T-helper 2 cell treated with Interferon-gamma antibody and Interleukin-4, amounts not matched to agents 100 ng/mL and 5 ng/mL, for 36 hours (primary cell): ENCODE data around the gene FASTK. TPM values are rescaled to one million over a fixed set of nuclear protein-coding genes. Genes with fewer than 3 reads are reported as not detected.
"Not testable (repeated sequence)": the region's sequence is repeated elsewhere in the genome, so short reads cannot be mapped to it uniquely, and the experiment has no call there.

Experiments
- intact Hi-C: fragments of 100-400 bp; cut with micrococcal nuclease; formaldehyde crosslinking; loops from one replicate; pipeline ENCODE4 v1.15.1; 2023
- total RNA-seq: library from RNA; stranded (reverse); gene quantifications from 2 replicates; pipeline ENCODE4 v1.2.3, GENCODE V29; 2022

The FASTK gene
- total RNA-seq, 1 donor from 2014 or later: 89.3 TPM

DNA sequence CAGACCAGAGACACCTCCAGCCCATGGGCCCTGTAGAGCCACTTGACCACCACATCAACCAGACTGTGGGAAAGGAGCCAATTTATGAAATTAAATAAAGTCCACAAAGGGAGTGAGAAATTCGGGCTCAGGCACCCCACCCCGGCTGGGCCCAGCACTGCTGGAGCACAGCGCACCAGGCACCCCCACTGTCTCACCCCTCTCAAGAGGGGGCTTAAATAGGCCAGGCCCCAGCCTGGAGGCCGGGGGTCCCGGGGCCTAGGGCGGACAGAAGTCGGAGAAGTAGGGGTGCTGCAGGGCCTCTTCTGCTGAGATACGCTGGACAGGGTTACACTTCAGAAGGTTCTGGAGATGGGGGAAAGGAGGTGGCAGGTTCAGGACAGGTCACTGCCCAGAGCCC, 26.9 kb downstream of the FASTK start:
- intact Hi-C loops: no loop called here

DNA sequence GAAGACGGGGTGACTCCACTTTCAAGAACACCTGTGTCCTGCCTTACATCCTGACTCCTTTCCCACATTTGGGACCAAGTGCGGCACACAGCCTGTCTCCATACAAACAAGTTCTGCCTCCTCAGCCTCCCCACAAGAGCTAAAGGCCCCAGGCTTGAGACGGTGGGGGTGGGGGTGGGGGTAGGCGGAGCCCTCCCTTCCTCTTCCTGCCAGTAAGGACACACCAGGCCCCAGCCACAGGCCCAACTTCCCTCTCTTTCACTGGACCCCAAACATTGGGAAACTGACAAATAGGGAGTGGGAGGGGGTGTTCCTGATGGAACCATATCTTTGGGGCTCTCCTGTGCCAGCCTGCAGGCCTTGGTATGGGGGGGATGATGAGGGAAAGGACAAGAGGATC, 27.5 kb downstream of the FASTK start:
- intact Hi-C loops: no loop called here

DNA sequence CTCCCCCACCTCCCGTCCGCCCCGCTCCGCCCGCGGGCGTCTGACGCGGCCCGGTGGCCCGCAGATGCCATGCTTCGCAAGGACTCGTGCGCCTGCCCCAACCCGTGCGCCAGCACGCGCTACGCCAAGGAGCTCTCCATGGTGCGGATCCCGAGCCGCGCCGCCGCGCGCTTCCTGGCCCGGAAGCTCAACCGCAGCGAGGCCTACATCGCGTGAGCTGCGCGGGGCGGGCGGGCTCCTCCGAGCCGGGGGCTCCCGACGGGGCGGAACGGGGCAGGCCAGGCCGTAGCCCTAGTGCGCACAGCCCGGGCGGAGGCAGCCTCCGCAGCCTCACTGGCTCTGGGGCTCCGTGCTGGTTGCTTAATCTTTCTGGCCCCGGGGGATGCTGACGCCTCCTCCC, 29.5 kb downstream of the FASTK start:
- intact Hi-C loops: no loop called here

DNA sequence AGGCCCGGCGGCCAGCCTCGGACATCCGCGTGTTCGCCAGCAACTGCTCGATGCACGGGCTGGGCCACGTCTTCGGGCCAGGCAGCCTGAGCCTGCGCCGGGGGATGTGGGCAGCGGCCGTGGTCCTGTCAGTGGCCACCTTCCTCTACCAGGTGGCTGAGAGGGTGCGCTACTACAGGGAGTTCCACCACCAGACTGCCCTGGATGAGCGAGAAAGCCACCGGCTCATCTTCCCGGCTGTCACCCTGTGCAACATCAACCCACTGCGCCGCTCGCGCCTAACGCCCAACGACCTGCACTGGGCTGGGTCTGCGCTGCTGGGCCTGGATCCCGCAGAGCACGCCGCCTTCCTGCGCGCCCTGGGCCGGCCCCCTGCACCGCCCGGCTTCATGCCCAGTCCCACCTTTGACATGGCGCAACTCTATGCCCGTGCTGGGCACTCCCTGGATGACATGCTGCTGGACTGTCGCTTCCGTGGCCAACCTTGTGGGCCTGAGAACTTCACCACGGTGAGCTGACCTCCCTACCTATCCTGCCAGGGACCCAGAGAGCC, 31.6 kb downstream of the FASTK start:
- intact Hi-C loops: no loop called here

DNA sequence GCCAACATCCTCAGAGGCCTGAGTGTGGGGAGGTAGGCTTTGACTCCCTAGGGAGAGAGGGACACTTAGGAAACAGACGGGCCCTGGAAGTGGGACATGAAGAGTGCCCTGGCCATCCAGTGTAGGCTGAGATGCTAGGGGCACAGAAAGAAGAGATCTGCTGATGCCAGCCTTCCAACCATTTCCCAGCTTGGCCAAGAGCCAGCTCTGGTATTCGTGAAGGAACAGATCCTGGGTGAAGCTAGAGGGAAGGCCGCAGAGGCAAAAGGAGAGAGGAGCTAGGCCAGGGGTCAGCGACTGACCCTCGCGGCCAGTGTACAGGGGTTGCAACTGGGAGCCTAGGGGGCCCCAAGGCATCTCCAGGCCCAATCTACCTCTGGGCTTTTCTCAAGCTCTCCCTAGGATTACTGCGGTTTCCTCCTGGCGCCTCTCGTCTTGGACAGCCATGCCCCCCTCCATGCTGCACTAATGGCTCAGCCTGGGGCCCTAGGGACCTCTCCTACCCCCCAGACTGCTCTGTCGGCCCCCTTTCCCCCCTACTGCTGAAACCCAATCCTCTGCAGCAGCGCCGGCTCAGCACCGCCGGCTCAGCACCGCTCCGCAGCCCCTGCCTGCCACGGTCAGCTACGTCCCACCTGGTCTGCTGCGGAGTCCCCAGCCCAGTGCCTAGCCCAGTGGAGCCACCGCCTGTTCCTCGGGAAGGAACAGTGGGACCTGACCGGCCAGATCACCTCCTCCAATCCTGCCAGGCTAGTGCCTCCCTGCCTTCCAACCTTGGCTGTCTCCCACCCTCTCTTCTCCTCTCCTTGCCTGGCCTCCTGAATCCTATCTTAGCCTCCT, 32.4 kb downstream of the FASTK start, which contains the start of gene ASIC3:
TSS of gene ASIC3 (plus strand) at position 556 of the 840 bp plus-strand sequence. CDS start 355 bp downstream, outside the sequence.
- intact Hi-C loops: no loop called here

DNA sequence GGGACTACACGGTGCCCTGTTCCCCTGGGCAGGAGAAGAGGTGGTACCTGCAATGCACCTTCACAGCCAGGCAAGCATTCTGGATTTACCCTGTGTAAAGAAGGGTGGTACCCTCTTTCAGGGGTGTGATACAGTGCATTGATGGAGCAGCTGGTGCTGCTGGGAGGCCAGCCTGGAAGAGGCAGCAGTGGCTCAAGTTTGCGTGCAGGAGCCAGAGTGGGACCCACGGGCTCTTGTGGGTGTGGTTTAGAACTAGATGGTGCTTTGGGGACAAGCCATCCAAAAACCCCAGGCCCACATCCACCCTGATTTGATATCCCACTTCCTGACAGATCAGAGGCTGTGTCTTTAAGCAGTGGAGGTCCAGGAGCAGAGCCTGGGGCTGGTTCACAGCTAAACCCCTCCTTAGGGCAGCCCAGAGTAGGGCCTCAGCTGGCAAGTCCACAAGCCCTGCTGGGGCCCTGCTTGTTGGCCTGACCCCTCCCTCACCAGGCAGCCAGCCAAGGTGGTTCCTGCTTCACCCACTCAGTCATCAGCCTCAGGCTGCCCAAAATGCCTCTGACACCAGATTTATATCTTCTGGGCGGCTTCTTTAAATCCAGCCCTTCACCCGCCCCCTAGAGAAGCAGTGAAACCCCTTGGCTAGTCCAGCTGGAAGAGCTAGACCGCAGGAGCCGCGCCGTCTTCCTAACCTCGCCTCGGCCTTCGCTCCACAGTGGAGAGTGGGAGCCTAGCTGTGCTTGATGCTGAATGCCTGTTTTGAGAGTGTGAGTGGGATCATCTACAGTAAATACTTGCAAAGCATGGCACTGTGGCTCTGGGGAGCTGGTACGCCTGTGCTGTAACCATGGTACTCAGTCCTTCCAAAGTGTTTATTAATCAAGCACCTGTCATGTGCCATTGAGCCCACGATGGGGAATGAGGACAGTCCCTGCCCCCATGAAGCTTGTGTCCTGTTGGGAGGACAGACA, 33.7 kb downstream of the FASTK start:
- intact Hi-C loops: no loop called here

DNA sequence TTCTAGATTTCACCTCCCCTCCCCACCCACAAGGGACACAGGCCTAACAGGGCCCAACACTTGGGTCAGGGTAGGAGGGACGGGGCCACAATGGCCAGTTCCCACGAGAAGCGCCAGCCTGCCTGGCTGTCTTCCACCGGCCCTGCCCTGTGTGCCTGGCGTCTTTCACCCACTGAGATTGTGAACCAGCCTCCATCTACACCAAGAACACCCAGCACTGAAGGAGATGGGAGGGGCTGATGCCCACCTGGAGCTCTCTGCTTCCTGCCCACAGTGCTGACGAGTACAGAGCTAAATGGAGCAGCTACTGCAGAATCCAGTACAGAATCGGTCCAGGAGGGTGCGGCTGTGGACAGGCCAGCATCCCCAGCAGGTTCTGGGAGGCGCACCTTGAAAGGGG, 34.6 kb downstream of the FASTK start:
- intact Hi-C loops: no loop called here

DNA sequence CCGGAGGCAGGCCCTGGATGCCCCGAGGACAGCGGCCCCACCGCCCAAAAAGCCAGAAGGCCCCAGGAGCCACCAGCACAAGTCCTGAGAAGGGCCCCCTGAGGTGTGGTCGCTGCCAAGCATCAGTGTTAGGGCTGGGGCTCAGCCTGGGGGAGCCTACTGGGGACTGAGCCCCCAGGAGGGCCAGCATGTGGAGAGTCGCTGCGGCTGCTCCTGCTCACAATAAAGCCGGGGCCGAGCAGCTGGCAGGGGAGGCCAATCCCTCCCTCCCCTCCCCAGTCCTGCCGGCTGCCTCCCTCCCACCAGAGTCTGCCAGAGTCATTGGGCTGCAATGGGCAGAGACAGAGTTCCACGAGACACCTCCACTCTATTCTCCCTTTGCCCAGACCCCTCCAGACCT, 35.3 kb downstream of the FASTK start:
- intact Hi-C loops: no loop called here

DNA sequence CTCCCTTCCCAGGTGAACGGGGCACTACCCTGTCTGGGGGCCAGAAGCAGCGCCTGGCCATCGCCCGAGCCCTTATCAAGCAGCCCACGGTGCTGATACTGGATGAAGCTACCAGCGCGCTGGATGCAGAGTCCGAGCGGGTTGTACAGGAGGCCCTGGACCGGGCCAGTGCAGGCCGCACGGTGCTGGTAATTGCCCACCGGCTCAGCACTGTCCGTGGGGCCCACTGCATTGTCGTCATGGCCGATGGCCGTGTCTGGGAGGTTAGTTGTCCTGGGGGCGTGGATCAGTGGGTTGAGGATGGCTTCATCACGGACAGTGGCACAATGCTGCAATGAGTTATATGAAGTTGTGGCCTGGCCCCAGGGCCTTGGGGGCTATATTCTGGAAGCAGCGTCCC, 36.6 kb downstream of the FASTK start:
- intact Hi-C loops: no loop called here

DNA sequence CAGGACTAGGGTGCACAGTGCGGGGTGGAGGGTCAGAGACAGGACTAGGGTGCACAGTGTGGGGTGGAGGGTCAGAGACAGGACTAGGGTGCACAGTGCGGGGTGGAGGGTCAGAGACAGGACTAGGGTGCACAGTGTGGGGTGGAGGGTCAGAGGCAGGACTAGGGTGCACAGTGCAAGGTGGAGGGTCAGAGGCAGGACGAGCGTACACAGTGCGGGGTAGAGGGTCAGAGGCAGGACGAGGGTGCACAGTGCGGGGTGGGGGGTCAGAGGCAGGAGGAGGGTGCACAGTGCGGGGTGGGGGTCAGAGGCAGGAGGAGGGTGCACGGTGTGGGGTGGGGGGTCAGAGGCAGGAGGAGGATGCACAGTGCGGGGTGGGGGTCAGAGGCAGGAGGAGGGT, 37.2 kb downstream of the FASTK start:
- intact Hi-C loops: not testable (repeated sequence)

DNA sequence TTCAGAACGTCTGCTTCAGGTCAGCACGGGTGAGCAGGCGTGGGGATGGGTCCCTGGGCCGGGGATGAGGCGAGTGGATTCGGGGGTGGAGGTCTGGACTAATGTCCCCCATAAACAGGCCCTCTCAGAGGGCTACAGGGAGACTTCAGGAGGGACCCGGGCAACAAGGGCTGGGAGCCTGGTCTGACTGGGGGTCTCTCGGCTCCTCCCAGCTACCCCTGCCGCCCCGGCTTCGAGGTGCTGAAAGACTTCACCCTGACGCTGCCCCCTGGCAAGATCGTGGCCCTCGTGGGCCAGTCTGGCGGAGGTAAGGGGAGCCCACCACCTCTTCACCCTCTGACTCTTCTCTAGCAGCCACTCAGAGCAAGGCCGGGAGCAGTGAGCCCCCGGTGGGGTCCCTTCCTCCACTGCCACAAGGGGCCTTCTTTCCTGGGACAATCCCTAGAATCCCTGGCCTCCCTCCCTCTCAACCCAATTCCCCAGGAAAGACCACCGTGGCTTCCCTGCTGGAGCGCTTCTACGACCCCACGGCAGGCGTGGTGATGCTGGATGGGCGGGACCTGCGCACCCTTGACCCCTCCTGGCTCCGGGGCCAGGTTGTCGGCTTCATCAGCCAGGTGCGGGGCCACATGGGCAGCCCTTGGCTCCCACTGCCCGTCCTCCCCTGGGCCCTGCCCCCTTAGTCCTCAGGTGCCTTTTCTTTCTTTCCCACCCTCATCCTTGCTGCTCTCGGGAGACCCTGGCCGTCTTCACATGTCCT, 39.8 kb downstream of the FASTK start:
- intact Hi-C loops: no loop called here

DNA sequence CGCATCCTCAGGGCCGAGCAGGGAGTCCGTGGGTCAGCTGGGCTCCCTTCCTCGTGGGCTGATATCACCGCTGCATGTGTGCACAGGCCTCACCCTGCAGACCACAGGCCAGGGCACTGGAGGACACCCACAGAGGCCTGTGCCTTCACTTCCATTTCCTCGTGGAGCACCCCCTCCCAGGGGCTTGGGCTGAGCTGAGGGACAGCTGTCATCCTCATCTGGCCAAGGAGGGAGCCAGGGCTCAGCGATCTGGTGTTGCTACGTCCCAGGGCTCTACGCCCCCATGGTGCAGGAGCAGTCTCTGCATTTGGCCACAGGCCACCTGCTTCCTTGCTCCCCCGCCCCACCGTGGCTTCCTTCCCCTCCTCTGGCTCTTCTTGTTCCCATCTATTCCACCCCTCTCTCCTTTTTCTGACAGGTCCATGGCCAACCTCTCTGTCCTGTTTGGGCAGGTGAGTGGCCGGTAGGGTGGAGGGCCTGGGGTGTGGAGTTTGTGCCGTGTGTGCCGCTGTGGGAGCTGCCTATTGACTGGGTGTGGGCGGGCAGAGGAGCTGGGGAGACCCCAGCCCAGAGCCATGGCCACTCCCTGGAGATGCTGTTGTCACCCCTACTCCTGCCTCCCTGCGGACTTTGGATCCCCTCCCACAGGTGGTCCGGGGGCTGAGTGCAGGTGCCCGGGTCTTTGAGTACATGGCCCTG, 40.6 kb downstream of the FASTK start:
- intact Hi-C loops: no loop called here

DNA sequence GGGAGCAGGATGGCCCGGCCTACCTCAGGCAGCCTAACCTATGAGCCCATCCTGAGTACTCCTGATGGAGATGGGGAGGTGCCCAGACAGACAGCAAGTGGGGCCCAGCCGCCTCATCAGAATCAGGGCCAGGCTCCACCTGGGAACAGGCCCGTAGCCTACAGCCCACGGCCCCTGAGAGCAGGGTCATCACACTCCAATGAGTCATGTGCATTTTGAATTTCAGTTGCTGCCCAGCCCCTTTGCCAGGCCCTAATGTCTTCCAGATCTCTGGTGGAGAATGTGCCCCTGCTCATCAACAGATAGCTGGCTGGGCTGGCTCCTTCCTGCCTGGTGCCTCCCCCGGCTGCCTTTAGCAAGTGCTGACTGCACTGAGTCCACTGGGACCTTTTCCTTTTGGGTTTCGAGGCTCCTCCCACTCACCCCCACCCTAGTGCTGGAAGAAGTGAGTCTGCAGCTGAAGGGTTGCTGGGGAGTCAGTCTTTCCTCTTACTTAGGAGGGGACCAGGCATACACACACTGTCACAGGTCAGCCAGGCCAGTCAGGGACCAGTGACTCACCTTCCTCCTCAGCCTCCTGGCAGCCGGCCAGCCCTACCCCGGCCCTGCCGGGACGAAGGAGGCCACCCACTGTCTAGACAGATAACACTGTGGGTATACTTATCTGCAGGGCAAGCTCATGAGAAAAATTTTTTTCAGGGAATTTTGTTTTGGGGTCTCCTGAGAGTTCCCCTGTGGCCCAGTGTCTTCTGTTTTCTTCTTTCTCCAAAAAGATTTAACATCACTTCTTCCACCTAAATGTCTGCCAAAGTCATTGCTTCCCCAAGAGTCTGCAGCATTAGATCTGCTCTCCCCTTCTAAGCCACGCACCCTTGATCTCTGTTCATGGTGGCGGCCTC, 41.4 kb downstream of the FASTK start:
- intact Hi-C loops: no loop called here

DNA sequence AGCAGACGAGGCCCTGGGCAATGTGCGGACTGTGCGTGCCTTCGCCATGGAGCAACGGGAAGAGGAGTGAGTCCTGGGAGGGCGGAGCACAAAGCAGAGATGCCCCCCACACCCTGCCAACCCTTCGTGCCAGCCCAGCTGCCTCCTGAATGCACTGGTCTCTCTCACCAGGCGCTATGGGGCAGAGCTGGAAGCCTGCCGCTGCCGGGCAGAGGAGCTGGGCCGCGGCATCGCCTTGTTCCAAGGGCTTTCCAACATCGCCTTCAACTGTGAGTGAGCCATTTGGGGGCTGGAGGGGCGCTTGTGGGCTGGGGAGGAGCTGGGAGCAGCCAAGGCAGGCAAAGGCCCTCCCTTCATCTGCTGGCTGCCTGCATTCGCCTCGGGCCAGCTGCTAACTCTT, 44.7 kb downstream of the FASTK start:
- intact Hi-C loops: no loop called here

DNA sequence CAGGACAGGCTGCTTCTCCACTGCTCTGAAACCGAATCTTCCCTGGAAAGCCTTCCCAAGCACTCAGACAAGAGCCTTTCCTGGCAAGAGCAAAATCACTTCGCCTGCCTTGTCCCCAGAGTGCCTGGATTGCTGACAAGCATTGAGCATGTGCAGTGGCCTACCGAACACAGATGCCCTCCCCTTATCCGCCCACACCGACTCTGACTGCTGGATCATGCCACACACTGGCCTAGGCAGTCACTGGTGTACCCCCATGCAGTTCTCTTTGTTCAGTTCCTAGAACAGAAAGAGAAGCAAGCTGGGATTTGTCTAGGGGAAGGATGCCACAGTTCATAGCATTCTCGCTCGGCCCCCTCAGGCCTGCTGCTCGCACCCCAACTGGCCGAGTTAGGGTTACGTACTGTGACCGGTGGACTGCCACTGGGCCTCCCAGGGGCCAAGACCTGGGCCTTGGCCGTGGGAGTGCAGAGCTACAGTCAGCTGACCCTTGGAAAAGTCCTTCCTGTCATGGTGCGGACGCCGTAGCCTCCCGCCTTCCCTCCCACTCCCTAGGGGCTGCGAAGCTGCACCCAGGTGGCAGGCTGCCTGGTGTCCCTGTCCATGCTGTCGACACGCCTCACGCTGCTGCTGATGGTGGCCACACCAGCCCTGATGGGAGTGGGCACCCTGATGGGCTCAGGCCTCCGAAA, 45.4 kb downstream of the FASTK start:
- intact Hi-C loops: no loop called here

DNA sequence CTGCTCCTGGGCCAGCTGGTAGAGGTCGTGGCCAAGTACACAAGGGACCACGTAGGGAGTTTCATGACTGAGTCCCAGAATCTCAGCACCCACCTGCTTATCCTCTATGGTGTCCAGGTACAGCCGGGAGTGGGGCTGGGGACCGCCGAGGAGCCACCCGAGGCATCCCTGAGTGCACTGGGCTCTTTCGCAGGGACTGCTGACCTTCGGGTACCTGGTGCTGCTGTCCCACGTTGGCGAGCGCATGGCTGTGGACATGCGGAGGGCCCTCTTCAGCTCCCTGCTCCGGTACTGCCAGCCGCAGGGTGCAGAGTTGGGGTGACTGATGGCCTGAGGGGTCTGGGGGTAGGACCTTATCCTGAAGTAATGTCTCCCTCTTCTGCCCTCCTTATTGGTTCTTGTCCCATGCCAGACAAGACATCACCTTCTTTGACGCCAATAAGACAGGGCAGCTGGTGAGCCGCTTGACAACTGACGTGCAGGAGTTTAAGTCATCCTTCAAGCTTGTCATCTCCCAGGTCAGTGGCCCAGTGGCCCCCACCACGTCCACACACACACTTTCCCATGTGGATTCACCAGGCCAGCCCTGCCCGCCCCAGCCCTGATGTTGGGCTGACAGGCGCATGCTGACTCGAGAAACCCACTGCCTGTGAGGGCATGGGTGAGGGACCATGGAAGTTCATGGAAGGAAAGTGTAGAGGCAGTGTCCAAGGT, 46.1 kb downstream of the FASTK start:
- intact Hi-C loops: no loop called here

DNA sequence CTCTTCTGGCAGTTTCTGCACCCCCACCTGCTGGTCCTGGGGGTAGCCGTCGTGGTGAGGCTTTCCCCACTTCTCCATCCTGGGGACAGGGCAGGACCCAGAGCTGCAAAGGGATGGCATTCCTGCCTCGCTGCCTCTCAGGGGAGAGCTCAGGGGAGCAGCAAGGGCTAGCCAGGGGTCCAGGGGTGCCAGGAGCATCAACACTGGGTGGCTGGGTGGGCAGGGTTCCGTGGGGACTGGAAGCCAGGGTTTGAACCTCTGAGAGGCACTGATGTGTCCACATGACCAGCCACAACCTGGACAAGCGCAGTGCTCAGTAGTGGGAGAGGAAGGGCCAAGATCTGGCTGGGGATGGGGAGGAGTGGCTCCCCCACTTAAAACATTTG, 46.8 kb downstream of the FASTK start:
- intact Hi-C loops: no loop called here
